ENCODE measurements around the gene MDC1. TPM values are rescaled to one million over a fixed set of nuclear protein-coding genes. Genes with fewer than 3 reads are reported as not detected.
"Not testable (repeated sequence)": the region's sequence is repeated elsewhere in the genome, so short reads cannot be mapped to it uniquely, and the experiment has no call there.

The MDC1 gene
- polyA plus RNA-seq, 1 donor from 2014 or later: 8.1 TPM

DNA sequence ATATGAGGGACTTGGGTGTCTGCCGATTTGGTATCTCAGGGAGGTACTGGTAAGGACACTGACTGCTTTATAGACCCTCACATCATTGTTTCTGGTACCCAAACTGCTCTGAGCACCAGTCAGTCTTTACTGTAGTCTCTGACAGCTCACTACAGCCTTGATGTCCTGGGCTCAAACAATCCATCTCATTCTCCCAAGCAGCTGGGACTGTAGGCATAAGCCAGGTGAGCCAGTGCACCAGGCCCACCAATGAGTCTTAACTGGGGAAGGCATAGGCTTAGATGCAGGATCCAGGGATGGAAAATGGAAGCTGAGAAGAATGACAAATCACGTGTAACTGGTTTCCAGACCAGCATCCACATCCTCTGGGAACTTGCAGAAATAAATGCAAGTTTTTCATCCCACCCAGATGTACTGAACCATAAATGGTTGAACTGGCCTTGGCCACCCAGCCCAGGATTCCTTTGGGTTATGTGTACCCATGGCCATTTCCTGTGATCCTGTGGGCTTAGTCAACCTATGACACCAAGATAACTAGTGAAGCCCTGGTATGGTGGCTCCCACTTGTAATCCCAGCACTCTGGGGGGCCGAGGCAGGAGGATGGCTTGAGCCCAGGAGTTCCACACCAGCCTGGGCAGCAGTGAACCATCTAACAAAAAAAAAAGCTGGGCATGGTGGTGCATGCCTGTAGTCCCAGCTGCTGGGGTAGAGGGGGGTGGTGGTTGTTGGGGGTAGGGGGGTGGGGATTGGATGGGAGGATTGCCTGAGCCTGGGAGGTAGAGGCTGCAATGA is 8.8 kb upstream of the MDC1 start:
- H3K9me3 ChIP-seq (ENCODE audit: low read length): no peaks in the 10 kb centered on the region
- H3K9ac ChIP-seq (ENCODE audit: low read length): no peak overlapping the region
- H3K27me3 ChIP-seq (ENCODE audit: insufficient read depth, low read depth, low read length): no peaks in the 10 kb centered on the region
- no peak overlapping the region for H3K27ac ChIP-seq (ENCODE audit: low read length)
- peaks cover 55% of the 10 kb centered on the region for H3K79me2 ChIP-seq (replicated peaks; ENCODE audit: insufficient read depth, low read length)
- H3K4me3 ChIP-seq (ENCODE audit: low read length): peak overlapping the region; percentile 99
- no peak overlapping the region for H3K4me2 ChIP-seq (ENCODE audit: low read length)
- peaks cover 44% of the 10 kb centered on the region for H4K20me1 ChIP-seq (ENCODE audit: insufficient read depth)
- no peak overlapping the region for H2AFZ ChIP-seq (ENCODE audit: low read depth, low read length)
- H3K9me2 ChIP-seq (ENCODE audit: insufficient read depth, low read length): no peaks in the 10 kb centered on the region
- H3K36me3 ChIP-seq (ENCODE audit: insufficient read depth, low read length): peaks cover 6% of the 10 kb centered on the region
- H3F3A ChIP-seq (ENCODE audit: insufficient read depth, low read length, poor library complexity, severe bottlenecking): peaks cover 12% of the 10 kb centered on the region
- no peak for TF ChIP-seq MXI1 (conservative IDR thresholded peaks at IDR 0.05; ENCODE audit: poor library complexity, severe bottlenecking)
- peak; percentile 42 for TF ChIP-seq POLR2AphosphoS5 (IDR thresholded peaks at IDR 0.05)

GRCh38 chr6:30724906-30725667 is 8.0 kb upstream of the MDC1 start:
- Histone ChIP-seq H3K79me2 (replicated peaks; ENCODE audit: insufficient read depth, low read length) (peaks cover 62% of the 10 kb centered on the region), H3K36me3 (ENCODE audit: insufficient read depth, low read length) (peaks cover 6% of the 10 kb centered on the region)

DNA sequence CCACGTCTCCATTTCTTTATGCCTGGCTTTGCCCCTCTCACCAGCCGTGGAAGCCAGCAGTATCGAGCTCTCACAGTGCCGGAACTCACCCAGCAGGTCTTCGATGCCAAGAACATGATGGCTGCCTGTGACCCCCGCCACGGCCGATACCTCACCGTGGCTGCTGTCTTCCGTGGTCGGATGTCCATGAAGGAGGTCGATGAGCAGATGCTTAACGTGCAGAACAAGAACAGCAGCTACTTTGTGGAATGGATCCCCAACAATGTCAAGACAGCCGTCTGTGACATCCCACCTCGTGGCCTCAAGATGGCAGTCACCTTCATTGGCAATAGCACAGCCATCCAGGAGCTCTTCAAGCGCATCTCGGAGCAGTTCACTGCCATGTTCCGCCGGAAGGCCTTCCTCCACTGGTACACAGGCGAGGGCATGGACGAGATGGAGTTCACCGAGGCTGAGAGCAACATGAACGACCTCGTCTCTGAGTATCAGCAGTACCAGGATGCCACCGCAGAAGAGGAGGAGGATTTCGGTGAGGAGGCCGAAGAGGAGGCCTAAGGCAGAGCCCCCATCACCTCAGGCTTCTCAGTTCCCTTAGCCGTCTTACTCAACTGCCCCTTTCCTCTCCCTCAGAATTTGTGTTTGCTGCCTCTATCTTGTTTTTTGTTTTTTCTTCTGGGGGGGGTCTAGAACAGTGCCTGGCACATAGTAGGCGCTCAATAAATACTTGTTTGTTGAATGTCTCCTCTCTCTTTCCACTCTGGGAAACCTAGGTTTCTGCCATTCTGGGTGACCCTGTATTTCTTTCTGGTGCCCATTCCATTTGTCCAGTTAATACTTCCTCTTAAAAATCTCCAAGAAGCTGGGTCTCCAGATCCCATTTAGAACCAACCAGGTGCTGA is 7.0 kb upstream of the MDC1 start:
- H3K9me3 ChIP-seq (ENCODE audit: low read length); H3K27me3 ChIP-seq (ENCODE audit: insufficient read depth, low read depth, low read length); H3K9ac ChIP-seq (ENCODE audit: low read length); H3K36me3 ChIP-seq (ENCODE audit: insufficient read depth, low read length); H3K9me2 ChIP-seq (ENCODE audit: insufficient read depth, low read length); H3K27ac ChIP-seq (ENCODE audit: low read length); H2AFZ ChIP-seq (ENCODE audit: low read depth, low read length): not testable (repeated sequence)
- peak; percentile 45 for TF ChIP-seq CTCF (IDR thresholded peaks at IDR 0.05; ENCODE audit: poor library complexity, severe bottlenecking)
- Histone ChIP-seq H3K4me3 (ENCODE audit: low read length) (peak overlapping the region; percentile 99), H3K4me2 (ENCODE audit: low read length) (peak overlapping the region; percentile 62), H3K79me2 (replicated peaks; ENCODE audit: insufficient read depth, low read length) (peaks cover 62% of the 10 kb centered on the region), H3F3A (ENCODE audit: insufficient read depth, low read length, poor library complexity, severe bottlenecking) (peaks cover 17% of the 10 kb centered on the region), H4K20me1 (ENCODE audit: insufficient read depth) (peaks cover 44% of the 10 kb centered on the region)

More at GRCh38 chr6:30724906-30725667, 8.0 kb upstream of the MDC1 start:
- H3K4me2 ChIP-seq (ENCODE audit: low read length): peak overlapping the region; percentile 62
- H3K4me3 ChIP-seq (ENCODE audit: low read length): peak overlapping the region; percentile 99
- H4K20me1 ChIP-seq (ENCODE audit: insufficient read depth): peaks cover 44% of the 10 kb centered on the region
- no peak overlapping the region for H3K27ac ChIP-seq (ENCODE audit: low read length)
- no peak overlapping the region for H2AFZ ChIP-seq (ENCODE audit: low read depth, low read length)
- H3F3A ChIP-seq (ENCODE audit: insufficient read depth, low read length, poor library complexity, severe bottlenecking): peaks cover 17% of the 10 kb centered on the region
- TF ChIP-seq POLR2AphosphoS5 (IDR thresholded peaks at IDR 0.05): peak; percentile 56
- TF ChIP-seq SMC3 (conservative IDR thresholded peaks at IDR 0.05; ENCODE audit: poor library complexity): no peak
- H3K9me3 ChIP-seq (ENCODE audit: low read length): no peaks in the 10 kb centered on the region
- H3K9me2 ChIP-seq (ENCODE audit: insufficient read depth, low read length): no peaks in the 10 kb centered on the region
- H3K9ac ChIP-seq (ENCODE audit: low read length): no peak overlapping the region
- no peaks in the 10 kb centered on the region for H3K27me3 ChIP-seq (ENCODE audit: insufficient read depth, low read depth, low read length)

GRCh38 chr6:30723159-30723842 is 6.2 kb upstream of the MDC1 start:
- peaks cover 17% of the 10 kb centered on the region for H3F3A ChIP-seq (ENCODE audit: insufficient read depth, low read length, poor library complexity, severe bottlenecking)
- not testable (repeated sequence) for H2AFZ ChIP-seq (ENCODE audit: low read depth, low read length); H3K27me3 ChIP-seq (ENCODE audit: insufficient read depth, low read depth, low read length); H3K9me3 ChIP-seq (ENCODE audit: low read length); H3K36me3 ChIP-seq (ENCODE audit: insufficient read depth, low read length); H3K9me2 ChIP-seq (ENCODE audit: insufficient read depth, low read length)
- H3K79me2 ChIP-seq (replicated peaks; ENCODE audit: insufficient read depth, low read length): peaks cover 69% of the 10 kb centered on the region
- peak overlapping the region; percentile 99 for H3K9ac ChIP-seq (ENCODE audit: low read length)
- peak overlapping the region; percentile 93 for H3K4me2 ChIP-seq (ENCODE audit: low read length)
- peak overlapping the region; percentile 99 for H3K4me3 ChIP-seq (ENCODE audit: low read length)
- peaks cover 44% of the 10 kb centered on the region for H4K20me1 ChIP-seq (ENCODE audit: insufficient read depth)
- peak overlapping the region; percentile 100 for H3K27ac ChIP-seq (ENCODE audit: low read length)

Measured in neural cell (in vitro differentiated cells).